LNCAP (cell line): ENCODE results near the gene HNF4A.

Experiments used
- CTCF ChIP-seq: fragments of 450-650 bp; IDR thresholded peaks from 2 replicates; pipeline ENCODE4 v1.5.1; 2017; ENCODE audit warnings: mild to moderate bottlenecking

HNF4A gene

GRCh38 chr20:44413575-44414345, 58.3 kb downstream of the HNF4A start:
- TF ChIP-seq CTCF = no peak

DNA sequence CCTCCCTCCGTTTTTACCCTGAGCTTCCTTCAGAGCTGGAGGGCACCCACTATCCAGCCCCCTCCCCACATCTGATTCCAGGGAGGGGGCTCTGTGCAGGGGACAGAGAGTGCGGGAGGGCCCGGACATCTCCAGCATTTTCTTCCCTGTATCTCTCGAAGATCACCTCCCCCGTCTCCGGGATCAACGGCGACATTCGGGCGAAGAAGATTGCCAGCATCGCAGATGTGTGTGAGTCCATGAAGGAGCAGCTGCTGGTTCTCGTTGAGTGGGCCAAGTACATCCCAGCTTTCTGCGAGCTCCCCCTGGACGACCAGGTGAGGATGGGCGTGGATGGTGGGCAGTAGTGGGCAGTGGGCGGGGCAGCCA, 58.8 kb downstream of the HNF4A start:
- no peak for TF ChIP-seq CTCF

- no peak for TF ChIP-seq CTCF
These were observed 59.3 kb downstream of the HNF4A start for GRCh38 chr20:44414808-44415207.

DNA sequence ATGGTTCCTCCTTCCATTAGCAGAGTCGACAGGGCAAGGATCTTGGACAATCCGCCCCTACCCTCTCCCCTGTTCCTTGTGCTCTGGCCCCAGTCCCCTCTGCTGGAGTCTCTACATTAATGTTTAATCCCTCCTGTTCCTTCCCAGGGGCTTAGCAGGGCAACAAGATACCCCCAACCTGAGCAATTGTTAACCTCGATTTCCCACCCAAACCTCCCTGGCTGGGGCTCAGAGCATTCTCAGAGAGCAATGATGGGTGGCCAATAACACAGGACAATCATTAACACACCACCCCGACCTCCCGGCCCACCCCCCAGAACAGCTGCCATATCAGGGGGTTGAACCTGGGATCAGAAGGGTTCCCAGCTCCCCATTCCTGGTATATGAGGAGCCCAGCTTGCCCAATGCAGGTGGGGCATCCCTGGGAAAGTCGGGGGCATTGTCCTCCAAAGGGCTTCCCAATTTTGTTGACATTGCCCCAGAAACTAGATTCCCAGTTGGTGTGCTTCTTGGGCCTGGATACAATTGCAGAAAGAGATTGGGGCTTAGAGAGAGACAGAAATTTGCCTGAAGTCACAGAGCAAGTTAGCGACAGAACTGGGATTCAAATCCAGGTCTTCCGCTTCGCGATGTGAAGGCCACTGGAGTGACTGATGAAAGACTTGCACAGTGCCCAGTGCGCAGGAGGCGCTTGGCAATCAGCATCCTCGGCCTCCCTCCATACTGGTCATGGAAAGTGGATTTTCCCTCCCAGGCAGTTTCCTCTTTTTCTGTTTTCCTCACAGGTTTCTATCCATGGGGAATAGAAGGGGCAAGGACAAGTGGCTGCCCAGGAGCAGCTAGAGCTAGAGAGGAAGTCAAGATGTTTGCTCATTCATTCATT, 60.6 kb downstream of the HNF4A start:
- TF ChIP-seq CTCF = no peak

GRCh38 chr20:44418069-44418905, 62.8 kb downstream of the HNF4A start:
- no peak for TF ChIP-seq CTCF

GRCh38 chr20:44419131-44419844, 63.8 kb downstream of the HNF4A start:
- no peak for TF ChIP-seq CTCF

- TF ChIP-seq CTCF = no peak
These were observed 65.0 kb downstream of the HNF4A start for GRCh38 chr20:44420497-44420896.
